Fibroblast of mammary gland (primary cell): ENCODE results near the gene CACNB4.

Experiments used
- DNase-seq: peaks from one replicate; pipeline ENCODE4 v3.0.0-alpha.2; 2010; ENCODE audit warnings: low read depth
- H3K4me3 ChIP-seq: 2 replicates; pipeline ENCODE4 v1.5.1; 2011; ENCODE audit warnings: low read depth, mild to moderate bottlenecking, low read length, moderate library complexity; ENCODE audit not compliant: control insufficient read depth
- TF ChIP-seq, protein P1 (sequence below): conservative IDR thresholded peaks from 2 replicates; pipeline ENCODE4 v1.5.1; 2011; ENCODE audit warnings: low read depth, low read length, inconsistent platforms; ENCODE audit not compliant: control insufficient read depth, insufficient read depth

CACNB4 gene

DNA sequence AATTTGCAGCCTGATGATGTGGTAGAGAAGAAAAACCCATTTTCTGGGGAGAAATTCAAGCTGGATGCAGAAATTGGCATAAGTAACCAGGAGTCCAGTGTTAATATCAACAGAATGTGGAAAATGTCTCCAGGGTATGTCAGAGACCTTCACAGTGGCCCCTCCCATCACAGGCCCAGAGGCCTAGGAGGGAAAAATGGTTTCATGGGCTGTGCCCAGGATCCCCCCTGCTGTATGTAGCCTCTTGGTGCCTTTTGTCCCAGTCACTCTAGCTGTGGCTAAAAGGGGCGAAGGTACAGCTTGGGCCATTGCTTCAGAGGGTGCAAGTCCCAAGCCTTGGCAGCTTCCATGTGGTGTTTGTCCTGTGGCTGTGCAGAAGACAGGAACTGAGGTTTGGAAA, 40.2 kb downstream of the CACNB4 start:
- no peak overlapping the region for H3K4me3 ChIP-seq
- DNase-seq, result no peak
- TF ChIP-seq, protein P1, sequence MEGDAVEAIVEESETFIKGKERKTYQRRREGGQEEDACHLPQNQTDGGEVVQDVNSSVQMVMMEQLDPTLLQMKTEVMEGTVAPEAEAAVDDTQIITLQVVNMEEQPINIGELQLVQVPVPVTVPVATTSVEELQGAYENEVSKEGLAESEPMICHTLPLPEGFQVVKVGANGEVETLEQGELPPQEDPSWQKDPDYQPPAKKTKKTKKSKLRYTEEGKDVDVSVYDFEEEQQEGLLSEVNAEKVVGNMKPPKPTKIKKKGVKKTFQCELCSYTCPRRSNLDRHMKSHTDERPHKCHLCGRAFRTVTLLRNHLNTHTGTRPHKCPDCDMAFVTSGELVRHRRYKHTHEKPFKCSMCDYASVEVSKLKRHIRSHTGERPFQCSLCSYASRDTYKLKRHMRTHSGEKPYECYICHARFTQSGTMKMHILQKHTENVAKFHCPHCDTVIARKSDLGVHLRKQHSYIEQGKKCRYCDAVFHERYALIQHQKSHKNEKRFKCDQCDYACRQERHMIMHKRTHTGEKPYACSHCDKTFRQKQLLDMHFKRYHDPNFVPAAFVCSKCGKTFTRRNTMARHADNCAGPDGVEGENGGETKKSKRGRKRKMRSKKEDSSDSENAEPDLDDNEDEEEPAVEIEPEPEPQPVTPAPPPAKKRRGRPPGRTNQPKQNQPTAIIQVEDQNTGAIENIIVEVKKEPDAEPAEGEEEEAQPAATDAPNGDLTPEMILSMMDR, result no peak

DNA sequence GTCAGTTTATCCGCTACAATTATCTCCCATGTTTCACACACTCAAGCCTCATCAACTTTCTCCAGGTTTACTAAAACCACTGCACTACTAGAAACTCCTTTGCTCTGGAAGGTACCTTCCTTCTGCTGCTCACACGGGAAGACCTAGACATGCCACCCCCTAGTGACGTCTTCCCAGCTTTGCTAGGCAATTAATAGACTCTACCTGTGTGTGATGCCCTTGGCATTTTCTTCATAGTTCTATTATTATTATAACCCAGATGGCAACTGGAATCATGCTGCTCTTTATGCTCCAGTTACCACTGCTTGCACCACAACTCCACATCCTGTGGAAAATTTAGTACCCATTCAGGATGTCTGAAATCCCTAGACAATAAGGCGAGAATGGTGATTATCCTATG, 42.4 kb downstream of the CACNB4 start:
- TF ChIP-seq, protein P1, result no peak
- no peak for DNase-seq
- H3K4me3 ChIP-seq, result no peak overlapping the region

DNA sequence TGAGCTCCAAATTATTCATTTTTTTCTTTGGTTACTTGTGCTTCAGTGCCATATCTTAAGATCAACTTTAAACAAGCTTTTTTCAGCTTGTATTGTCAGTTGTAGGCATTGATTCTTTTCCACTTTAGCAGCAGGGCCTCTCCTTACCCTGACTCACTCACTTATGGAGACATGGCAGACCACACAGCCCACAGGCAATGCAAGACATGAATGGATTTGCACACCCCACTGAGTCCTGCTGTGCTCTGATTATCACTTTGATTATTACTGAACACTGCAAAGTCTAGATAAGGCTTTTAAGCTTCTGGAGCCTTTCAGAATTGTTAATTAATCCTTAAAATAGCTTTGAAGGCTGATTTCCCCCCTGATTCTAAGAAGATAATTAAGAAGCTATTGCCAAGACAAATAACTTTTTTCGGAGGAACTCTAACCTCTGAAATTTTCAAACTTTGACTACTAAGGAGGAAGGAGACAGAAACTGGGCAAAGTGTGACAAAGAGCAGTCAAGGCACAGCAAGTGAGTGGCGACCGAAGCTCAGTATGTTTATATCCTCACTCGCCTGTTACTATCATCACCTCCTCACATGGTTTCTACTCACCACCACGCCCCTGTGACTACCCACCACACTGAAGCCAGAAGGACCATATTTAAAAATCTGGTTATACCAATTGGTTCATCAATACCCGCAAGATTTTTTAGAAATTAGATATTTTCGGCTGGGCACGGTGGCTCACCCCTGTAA, 43.3 kb downstream of the CACNB4 start:
- peak; percentile 17 for DNase-seq
- no peak overlapping the region for H3K4me3 ChIP-seq
- TF ChIP-seq, protein P1, result no peak

DNA sequence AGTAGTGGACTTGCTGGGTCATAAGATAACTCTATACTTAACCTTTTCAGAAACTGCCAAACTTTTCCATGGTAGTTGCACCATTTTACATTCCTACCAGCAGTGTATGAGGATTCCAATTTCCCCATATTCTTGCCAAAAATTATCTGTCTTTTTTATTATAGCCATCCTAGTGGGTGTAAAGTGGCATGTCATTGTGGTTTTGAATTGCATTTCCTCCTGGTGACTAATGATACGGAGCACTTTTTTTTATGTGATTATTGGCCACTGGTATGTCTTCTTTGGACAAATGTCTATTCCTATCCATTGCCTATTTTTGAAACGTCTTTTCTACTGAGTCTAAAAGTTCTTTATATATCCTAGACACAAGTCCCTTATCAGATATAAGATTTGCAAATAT, 44.3 kb downstream of the CACNB4 start:
- TF ChIP-seq, protein P1, result peak; percentile 38
- DNase-seq, result peak; percentile 86
- H3K4me3 ChIP-seq, result no peak overlapping the region

DNA sequence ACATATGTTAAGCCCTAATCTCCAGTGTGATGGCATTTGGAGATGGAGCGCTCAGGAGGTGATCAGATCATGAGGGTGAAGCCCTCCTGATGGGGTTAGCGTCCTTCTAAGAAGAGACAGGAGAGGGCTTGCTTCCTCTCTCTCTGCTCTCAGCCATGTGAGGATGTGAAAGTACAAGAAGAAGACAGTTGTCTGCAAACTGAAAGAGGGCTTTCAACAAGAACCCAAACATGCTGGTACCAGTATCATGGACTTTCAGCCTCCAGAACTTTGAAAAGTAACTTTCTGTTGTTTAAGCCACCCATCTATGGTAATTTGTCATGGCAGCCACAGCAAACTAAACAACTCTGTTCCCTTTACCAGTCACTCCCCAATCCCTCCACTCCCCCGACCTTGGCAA, 47.4 kb downstream of the CACNB4 start:
- no peak for DNase-seq
- H3K4me3 ChIP-seq, result no peak overlapping the region
- TF ChIP-seq, protein P1, result no peak

DNA sequence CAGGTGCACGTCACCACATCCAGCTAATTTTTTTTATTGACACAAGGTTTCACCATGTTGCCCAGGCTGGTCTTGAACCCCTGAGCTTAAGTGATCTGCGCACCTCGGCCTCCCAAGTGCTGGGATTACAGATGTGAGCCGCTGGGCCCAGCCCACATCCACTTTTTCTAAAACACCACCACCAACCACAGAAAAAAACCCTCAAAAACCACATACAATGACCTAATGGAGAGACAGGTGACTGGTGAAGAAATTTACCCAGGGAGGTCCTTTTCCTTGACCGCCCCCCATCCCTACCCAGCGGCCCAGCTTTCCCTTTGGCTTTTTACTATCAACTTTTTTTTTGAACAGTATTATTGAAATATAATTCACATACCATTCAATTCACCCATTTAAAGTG, 47.9 kb downstream of the CACNB4 start:
- TF ChIP-seq, protein P1, result no peak
- no peak for DNase-seq
- H3K4me3 ChIP-seq, result no peak overlapping the region
